Skin of body (tissue), 2 donors: ENCODE results near the gene CADPS2. TPM values are rescaled to one million over a fixed set of nuclear protein-coding genes. Genes with fewer than 3 reads are reported as not detected.

Experiments used
- DNase-seq: peaks from one replicate; lab custom pipeline; 2025; lab: John Stamatoyannopoulos, UW
- total RNA-seq: library from RNA; depleted of rRNA; stranded (reverse); fragments of >200 nt; gene quantifications from one replicate; pipeline ENCODE4 v1.2.3, GENCODE V29; 2014

CADPS2 gene
- total RNA-seq, 1 donor from 2014 or later = 8.3 TPM

- DNase-seq = no peak
Measured at GRCh38 chr7:122384528-122384927, 501.7 kb downstream of the CADPS2 start.

- DNase-seq = no peak
Measured at GRCh38 chr7:122383934-122384333, 502.3 kb downstream of the CADPS2 start.

GRCh38 chr7:122380992-122381391 is 505.3 kb downstream of the CADPS2 start:
- no peak for DNase-seq

- DNase-seq = no peak
Measured at GRCh38 chr7:122379491-122379890, 506.8 kb downstream of the CADPS2 start.

- no peak for DNase-seq
Measured at GRCh38 chr7:122369756-122370155, 516.5 kb downstream of the CADPS2 start.

- DNase-seq = no peak
Measured at GRCh38 chr7:122364761-122365280, 521.4 kb downstream of the CADPS2 start.

- no peak for DNase-seq
Measured at GRCh38 chr7:122363144-122363543, 523.1 kb downstream of the CADPS2 start.

GRCh38 chr7:122362473-122362872 is 523.8 kb downstream of the CADPS2 start:
- no peak for DNase-seq

GRCh38 chr7:122354656-122355055 is 531.6 kb downstream of the CADPS2 start:
- no peak for DNase-seq

GRCh38 chr7:122352454-122352853 is 533.8 kb downstream of the CADPS2 start:
- no peak for DNase-seq

- no peak for DNase-seq
Measured at GRCh38 chr7:122350701-122351100, 535.6 kb downstream of the CADPS2 start.

- DNase-seq = no peak
Measured at GRCh38 chr7:122344303-122344620, 542.0 kb downstream of the CADPS2 start.

- no peak for DNase-seq
Measured at GRCh38 chr7:122343601-122344302, 542.5 kb downstream of the CADPS2 start.

GRCh38 chr7:122340427-122340826 is 545.8 kb downstream of the CADPS2 start:
- DNase-seq = no peak

- no peak for DNase-seq
Measured at GRCh38 chr7:122339145-122339904, 546.9 kb downstream of the CADPS2 start.

- DNase-seq = no peak
Measured at GRCh38 chr7:122337011-122337410, 549.2 kb downstream of the CADPS2 start.

GRCh38 chr7:122329145-122329802 is 557.0 kb downstream of the CADPS2 start:
- no peak for DNase-seq

GRCh38 chr7:122327969-122328368 is 558.3 kb downstream of the CADPS2 start:
- no peak for DNase-seq

GRCh38 chr7:122316467-122317388 is 569.5 kb downstream of the CADPS2 start:
- DNase-seq = no peak

- no peak for DNase-seq
Measured at GRCh38 chr7:122315507-122316466, 570.5 kb downstream of the CADPS2 start.
